Measurements from ENCODE around the gene MEIG1.
"Not testable (repeated sequence)": the region's sequence is repeated elsewhere in the genome, so short reads cannot be mapped to it uniquely, and the experiment has no call there.

Gene MEIG1

DNA sequence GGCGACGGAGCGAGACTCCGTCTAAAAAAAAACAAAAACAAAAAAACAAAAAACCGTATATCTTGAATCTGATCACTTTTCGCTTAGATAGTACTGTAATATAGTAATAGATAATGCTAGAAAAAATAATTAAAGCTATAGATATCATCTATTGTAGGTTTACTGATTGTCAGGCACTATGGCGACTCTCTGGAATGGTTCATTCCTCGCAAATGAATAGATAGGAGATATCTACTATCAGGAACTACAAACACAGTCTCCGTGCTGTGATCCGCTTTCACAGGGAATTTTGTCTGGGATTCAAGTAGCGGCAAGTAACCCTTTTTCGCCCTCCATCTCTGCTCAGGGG is 342 bp upstream of the MEIG1 start:
- no peak for DNase-seq

DNA sequence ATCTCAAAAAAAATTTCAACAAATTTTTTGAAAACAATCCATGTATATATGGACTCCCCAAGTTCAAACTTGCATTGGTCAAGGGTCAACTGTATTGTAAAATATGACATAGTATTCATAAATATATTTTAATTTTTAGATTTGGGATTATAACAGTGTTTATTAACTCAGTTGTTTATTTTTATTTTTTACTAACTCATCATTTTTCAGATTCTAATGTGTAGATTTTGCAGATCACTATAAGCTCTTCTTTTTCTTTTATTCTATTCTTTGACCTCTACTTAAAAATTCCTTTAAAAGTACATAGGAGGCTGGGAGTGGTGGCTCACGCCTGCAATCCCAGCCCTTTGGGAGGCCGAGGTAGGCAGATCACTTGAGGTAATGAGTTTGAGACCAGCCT is 8.7 kb downstream of the MEIG1 start:
- DNase-seq = no peak

DNA sequence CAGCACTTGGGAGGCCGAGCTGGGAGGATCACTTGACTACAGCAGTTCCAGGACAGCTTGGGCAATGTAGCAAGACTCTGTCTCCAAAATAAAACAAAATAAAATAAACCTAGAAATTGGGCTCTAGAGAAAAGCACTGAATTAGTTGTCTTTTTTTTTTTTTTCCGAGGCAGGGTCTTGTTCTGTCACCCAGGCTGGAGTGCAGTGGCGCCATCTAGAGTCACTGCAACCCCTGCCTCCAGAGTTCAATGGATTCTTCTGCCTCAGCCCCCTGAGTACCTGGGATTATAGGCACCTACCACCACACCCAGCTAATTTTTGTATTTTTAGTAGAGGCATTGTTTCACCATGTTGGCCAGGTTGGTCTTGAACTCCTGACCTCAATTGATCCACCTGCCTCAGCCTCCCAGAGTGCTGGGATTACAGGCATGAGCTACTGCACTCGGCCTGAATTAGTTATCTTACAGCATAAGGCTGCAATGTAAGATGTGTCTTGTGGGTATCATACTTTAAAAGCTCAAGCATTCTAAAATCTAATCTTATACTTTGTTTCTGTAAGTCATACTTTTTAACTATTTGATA is 12.8 kb downstream of the MEIG1 start:
- DNase-seq = peak; percentile 62

DNA sequence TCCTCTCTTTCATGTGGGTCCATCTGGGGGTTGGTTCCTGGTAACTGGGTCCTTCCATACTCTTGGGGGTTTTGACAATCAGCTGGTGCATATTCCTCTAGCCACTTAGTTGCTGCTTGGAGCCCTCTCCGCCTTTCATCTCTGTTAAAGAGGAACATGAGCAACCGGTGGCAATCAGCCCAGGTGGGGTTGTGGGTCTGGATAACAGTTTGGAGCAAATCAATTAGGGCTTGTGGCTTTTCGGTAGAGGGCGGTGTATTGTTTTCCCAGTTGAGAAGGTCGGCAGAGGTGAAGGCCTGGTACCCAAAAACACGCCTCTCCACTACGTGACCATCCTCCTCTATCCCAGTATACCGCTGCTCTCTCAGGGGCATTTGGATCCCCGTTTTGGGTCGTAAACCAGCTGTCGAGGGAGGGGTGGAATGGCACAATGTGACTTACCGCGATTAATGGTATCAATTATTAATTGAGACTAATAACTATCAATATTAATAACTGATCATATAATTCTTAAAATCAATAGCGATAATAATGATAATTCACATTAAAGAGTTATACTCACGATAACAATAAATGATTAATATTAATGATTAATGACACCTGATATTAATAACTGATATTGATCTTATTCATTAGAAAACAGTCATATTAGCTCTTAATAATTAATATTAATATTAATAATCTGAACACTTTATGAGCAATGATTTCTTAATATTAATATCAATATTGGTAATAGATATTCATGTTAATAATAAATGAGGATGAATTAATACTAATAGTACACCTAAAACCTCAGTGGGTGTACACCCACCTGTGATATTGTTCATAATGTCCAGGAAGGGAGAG is 15.2 kb downstream of the MEIG1 start:
- not testable (repeated sequence) for DNase-seq

DNA sequence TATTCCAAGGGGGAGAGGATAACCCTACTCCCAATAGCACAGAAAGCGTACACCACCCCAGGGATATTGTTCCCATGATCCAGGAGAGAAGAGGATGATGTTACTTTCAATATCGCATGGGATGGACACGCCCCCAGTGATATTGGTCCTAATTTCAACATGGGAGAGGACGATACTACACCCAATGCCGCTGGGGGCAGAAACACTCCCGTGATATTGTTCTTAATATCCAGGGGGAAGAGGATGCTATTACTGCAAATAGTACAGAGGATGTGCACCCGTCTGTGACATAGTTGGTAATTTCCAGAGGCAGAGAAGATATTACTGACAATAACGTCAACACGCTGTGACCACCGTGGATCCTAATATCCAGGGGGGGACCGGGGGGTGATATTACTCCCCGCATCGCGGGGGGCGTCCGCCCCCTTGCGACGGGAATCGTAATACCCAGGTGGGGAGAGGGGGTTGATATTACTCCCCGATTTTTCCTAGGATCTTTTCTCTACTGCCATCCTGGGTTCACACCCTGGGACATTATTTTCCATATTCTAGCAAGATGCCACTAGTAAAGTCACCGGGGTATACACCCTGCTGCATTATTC is 16.6 kb downstream of the MEIG1 start:
- DNase-seq = no peak

DNA sequence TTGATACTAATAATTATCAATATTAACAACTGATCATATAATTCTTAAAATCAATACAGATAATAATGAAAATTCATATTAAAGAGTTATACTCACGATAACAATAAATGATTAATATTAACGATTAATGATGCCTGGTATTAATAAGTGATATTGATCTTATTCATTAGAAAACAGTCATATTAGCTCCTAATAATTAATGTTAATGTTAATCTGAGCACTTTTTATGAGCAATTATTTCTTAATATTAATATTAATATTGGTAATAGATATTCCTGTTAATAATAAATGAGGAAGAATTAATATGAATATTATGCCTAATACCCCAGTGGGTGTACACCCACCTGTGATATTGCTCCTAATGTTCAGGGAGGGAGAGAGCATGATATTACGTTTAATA is 23.6 kb downstream of the MEIG1 start:
- no peak for DNase-seq

DNA sequence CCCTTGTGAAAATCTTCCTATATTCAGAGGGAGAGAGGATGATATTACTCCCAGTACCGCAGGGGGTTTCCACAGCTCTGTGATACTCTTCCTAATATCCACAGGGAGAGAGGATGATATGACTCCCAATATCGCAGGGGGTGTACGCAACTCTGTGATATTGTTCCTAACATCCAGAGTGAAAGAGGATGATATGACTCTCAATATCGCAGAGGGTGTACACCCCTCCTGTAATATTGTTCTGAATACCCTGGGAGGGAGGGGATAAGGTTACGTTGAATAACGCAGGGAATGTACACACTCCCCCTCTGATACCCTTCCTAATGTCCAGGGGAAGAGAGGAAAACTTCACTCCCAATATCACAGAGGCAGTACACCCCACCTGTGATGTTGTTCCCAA is 30.4 kb downstream of the MEIG1 start:
- not testable (repeated sequence) for DNase-seq

DNA sequence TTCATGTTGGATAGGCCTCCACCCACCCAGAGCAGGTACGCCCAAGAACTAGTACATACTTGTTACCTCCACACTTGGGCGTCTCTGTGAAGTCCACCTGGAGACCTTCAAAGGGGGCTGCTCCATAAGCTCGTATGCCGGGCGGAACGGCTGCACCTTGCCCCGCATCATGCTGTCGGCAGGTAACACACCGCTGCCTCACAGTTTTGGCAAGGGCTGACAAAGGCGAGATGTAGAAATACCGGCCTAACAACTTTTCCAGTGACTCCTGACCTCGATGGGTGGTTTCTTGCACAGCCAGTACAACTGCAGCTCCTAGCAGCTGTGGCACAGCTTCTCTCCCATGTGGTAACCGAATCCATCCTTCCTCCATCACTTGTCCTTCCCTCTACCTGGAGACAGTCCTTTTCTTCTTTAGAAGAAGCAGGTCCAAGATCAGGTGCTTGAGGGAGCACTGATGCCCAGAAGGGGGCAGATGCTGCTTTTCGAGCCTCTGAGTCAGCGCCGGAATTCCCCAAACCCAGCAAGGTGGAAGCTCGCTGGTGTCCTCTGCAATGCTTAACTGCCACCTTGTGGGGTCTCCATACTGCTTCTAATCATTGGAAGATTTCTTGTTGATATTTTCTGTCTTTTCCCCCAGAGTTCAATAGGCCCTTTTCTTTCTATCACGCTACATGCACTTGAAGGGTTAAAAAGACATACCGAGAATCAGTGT is 32.0 kb downstream of the MEIG1 start:
- peak; percentile 55 for DNase-seq

DNA sequence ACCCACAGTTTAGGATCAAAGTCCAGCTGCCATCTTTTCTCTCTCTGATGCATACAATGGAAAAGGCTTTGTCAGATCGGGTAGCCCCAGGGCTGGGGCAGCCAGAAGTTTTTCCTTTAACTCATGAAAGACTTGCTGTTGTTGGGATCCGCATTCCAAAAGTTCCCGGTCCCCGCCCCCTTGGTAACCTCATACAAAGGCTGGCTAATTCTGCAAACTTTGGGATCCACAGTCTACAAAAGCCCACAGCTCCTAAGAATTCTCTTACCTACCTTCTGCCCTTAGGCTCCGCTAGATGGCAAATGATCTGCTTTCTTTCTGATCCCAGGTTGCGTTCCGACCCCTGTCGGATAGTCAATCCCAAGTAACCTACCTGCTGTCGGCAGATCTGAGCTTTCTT is 33.1 kb downstream of the MEIG1 start:
- DNase-seq = not testable (repeated sequence)

DNA sequence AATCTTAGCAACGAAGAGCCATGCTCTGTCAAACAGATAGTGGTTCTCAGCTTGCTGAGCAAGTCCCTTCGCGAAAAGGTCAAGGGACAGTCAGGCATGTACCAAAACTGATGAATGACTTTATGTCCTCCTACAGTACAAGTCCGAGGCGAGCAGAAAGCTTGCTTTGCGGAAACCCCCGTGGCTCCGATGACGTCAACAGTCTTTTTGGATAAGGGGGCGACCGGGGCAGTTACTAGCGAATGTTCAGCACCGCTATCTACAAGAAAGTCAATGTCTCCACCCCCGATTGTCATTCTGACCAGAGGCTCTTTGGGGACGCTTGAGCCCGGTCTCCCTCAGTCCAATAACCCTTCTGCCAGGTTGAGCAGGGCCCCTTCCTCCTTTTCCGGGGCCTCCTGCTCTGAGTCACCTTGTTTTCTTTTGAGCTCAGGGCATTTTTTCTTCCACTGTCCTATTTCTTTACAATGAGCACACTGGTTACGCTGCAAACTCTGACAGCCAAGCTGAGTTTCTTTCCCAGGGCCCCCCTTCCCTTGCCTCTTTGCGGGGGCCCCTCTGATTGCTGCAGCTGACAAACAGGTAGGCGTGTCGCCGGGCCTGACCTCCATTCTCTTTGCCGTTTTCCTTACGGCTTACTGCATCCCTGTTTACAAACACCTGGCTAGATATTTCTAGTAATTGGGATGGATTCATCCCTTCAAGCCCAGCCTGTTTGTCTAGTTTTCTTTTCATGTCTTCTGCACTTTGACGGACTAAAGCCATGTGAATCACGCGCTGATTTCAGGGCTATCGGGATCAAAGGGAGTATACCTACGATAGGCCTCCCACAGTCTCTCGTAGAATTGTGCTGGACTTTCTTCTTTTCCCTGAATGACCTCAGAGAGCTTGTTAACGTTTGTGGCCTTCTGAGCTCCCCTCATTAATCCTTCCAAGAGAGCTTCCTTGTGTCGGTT is 34.6 kb downstream of the MEIG1 start:
- DNase-seq = not testable (repeated sequence)

DNA sequence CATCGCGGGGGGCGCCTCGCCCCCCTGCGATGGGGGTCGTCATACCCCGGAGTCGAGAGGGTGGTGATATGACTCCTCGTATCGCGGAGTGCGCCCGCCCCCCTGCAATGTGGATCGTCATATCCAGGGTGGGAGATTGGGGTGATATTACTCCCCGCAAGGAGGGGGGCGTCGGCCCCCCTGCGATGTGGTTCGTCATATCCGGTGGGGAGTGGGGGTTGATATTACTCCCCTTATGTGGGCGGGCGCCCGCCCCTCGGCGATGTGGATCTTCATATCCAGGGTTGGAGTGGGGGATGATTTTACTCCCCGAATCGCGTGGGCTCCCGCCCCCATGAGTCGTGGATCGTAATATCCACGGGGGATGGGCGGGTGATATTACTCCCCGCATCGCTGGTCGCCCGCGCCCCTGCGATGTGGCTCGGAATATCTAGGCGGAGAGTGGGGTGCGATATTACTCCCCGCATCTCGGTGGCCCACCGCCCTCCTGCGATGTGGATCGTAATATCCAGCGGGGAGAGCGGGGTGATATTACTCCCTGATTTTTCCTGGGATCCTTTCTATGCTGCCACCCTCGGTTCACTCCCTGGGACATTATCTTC is 36.9 kb downstream of the MEIG1 start:
- no peak for DNase-seq

DNA sequence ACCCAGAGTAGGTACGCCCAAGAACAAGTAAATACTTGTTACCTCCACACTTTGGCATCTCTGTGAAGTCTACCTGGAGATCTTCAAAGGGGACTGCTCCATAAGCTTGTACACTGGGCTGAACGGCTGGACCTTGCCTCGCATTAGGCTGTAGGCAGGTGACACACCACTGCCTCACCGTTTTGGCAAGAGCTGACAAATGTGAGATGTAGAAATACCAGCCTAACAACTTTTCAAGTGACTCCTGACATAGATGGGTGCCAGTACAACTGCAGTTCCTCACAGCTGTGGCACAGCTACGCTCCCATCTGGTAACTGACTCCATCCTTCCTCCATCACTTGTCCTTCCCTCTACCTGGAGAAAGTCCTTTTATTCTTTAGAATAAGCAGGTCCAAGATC is 54.3 kb downstream of the MEIG1 start:
- not testable (repeated sequence) for DNase-seq

DNA sequence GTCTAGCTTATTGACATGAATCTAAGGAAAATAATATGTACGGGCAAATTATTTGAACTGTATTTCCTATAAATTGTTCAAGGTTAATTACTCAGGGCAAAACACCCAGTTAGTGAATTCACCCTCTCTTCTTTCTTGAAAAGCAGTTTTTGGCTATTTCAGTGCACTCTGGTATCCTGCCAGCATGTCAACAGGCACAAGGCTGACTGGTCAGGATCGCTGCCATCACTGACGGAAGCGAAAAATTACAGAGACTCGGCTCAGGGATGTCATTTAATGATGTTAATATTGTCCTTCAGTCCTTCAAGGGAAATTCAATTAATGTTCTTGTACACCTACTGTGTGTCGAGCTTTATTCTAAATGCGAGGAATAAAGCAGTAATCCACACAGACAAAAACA is 56.3 kb downstream of the MEIG1 start:
- no peak for DNase-seq

DNA sequence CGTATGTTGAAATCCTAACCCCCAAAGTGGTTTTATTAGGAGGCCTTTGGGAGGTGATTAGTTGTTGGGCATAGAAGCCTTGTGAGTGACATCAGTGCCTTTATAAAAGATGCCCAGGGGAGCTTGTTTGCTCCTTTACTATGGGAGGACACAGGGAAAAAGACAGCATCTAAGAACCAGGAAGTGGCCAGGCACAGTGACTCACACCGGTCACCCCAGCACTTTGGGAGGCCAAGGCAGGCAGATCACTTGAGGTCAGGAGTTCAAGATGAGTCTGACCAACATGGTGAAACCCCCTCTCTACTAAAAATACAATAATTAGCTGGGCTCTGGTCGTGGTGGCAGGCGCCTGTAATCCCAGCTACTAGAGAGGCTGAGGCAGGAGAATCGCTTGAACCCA is 61.8 kb downstream of the MEIG1 start:
- DNase-seq = not testable (repeated sequence)

Data from CD4-positive, alpha-beta T cell treated with Interleukin-21 for 1 hour (primary cell).